ENCODE results near the gene LAMP1.
"Not testable (repeated sequence)": the region's sequence is repeated elsewhere in the genome, so short reads cannot be mapped to it uniquely, and the experiment has no call there.

Gene LAMP1

GRCh38 chr13:113298043-113298945, 1.3 kb downstream of the LAMP1 start:
- DNase-seq, result no peak

- no peak for DNase-seq
Observed at GRCh38 chr13:113299951-113300350, 2.9 kb downstream of the LAMP1 start.

- DNase-seq, result no peak
Observed at GRCh38 chr13:113302986-113303385, 5.9 kb downstream of the LAMP1 start.

- DNase-seq, result no peak
Observed at GRCh38 chr13:113304121-113304520, 7.1 kb downstream of the LAMP1 start.

- no peak for DNase-seq
Observed at GRCh38 chr13:113305208-113305607, 8.2 kb downstream of the LAMP1 start.

- no peak for DNase-seq
Observed at GRCh38 chr13:113307491-113307890, 10.5 kb downstream of the LAMP1 start.

- no peak for DNase-seq
Observed at GRCh38 chr13:113309473-113309872, 12.4 kb downstream of the LAMP1 start.

GRCh38 chr13:113314112-113314511, 17.1 kb downstream of the LAMP1 start:
- DNase-seq, result not testable (repeated sequence)

- not testable (repeated sequence) for DNase-seq
Observed at GRCh38 chr13:113314895-113315470, 17.9 kb downstream of the LAMP1 start.

- peak; percentile 66 for DNase-seq
Observed at GRCh38 chr13:113315992-113316391, 19.0 kb downstream of the LAMP1 start.

GRCh38 chr13:113317031-113317430, 20.0 kb downstream of the LAMP1 start:
- DNase-seq, result no peak

GRCh38 chr13:113318956-113319355, 21.9 kb downstream of the LAMP1 start:
- DNase-seq, result no peak

GRCh38 chr13:113319371-113319770, 22.3 kb downstream of the LAMP1 start:
- no peak for DNase-seq

GRCh38 chr13:113320226-113320875, 23.3 kb downstream of the LAMP1 start:
- DNase-seq, result no peak

- no peak for DNase-seq
Observed at GRCh38 chr13:113321546-113321945, 24.5 kb downstream of the LAMP1 start.

- DNase-seq, result no peak
Observed at GRCh38 chr13:113322043-113322461, 25.0 kb downstream of the LAMP1 start.

- DNase-seq, result no peak
Observed at GRCh38 chr13:113322890-113323651, 26.0 kb downstream of the LAMP1 start.

- DNase-seq, result no peak
Observed at GRCh38 chr13:113323869-113324268, 26.8 kb downstream of the LAMP1 start.

GRCh38 chr13:113324398-113324797, 27.4 kb downstream of the LAMP1 start:
- DNase-seq, result no peak

GRCh38 chr13:113325779-113326178, 28.7 kb downstream of the LAMP1 start:
- no peak for DNase-seq

GRCh38 chr13:113327391-113327765, 30.3 kb downstream of the LAMP1 start:
- no peak for DNase-seq

- no peak for DNase-seq
Observed at GRCh38 chr13:113327766-113328471, 30.9 kb downstream of the LAMP1 start.
